AG04450 (cell line): ENCODE measurements around the gene TMEM8B. TPM values are rescaled to one million over a fixed set of nuclear protein-coding genes. Genes with fewer than 3 reads are reported as not detected.

ENCODE experiments used
- CTCF ChIA-PET: fragments of 300-600, 350-600 bp; formaldehyde crosslinking; extraction: SDS; loops from one replicate; lab custom pipeline; 2022; ENCODE audit warnings: antibody characterized with exemption, inconsistent platforms; lab: Charles Lee
- POLR2A ChIA-PET: fragments of 350-600 bp; formaldehyde crosslinking; extraction: SDS; loops from one replicate; lab custom pipeline; 2021; ENCODE audit warnings: antibody characterized with exemption, inconsistent platforms; lab: Yijun Ruan, JAX
- DNase-seq: peaks from one replicate; pipeline ENCODE4 v3.0.0-alpha.2; 2011; ENCODE audit warnings: low read depth, low spot score
- H3K27ac ChIP-seq: one replicate; pipeline ENCODE4 v1.5.1; 2012; ENCODE audit warnings: low read depth, low read length, control low read depth
- H3K27me3 ChIP-seq: one replicate; pipeline ENCODE4 v1.6.0; 2012; ENCODE audit warnings: low read length; ENCODE audit not compliant: control insufficient read depth, insufficient read depth
- H3K4me3 ChIP-seq: 2 replicates; pipeline ENCODE4 v1.5.1; 2011; ENCODE audit warnings: mild to moderate bottlenecking, low read depth, low read length, control low read depth
- H3K9me3 ChIP-seq: 2 replicates; pipeline ENCODE4 v1.5.1; 2012; ENCODE audit warnings: low read length; ENCODE audit not compliant: control insufficient read depth, insufficient read depth
- polyA plus RNA-seq: library from polyadenylated mRNA; depleted of rRNA; stranded (reverse); fragments of >200 nt; gene quantifications from 2 replicates; pipeline ENCODE4 v1.2.3, GENCODE V29; 2011
- TF ChIP-seq, protein P1 (sequence below): IDR thresholded peaks from 2 replicates; pipeline ENCODE4 v1.5.1; 2011; ENCODE audit warnings: low read depth, low read length, control low read depth, inconsistent platforms

TMEM8B gene
- polyA plus RNA-seq, 1 experiment: 3.3 TPM

DNA sequence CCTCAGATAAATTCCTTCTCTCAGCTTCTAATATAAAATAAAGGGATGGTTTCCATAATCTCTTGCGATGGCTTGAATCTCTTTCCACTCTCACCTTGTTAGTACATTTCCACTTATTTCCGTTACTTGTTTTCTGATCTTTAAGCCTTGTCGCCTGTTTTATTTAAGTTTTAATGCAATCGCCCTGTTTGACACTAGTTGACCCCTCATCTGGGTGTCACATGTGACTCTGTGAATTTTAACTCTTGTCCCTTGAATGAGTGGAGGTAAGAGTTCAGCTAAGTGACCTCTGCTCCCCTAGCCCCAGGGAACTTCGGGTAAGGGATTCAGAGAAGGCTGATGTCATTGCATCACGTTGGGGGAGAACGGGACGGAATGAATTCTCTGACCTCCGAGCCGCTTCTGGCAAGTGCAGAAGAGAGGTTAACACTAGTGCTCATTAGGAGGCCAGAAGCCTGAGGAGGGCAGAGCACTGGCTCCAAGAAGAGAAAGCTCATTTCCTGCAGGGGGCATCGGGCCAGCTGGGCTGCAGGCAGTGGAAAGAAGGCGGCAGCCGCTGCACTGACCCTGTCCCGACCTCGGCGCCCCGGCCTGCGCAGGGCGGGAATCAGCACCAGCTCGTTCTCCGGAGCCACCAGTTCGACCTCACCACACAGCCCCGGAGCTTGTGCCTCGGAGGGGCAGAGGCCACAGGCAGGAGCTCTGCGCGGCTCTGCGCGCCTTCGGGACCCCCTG lies 14.8 kb upstream of the TMEM8B start:
- peak overlapping the region; percentile 87 for H3K4me3 ChIP-seq
- no peak for DNase-seq
- ChIA-PET CTCF (interaction anchor here (0.5 to 5.6 kb wide), 12 partner anchors 11 to 918 kb away, joined by 3 to 48 read pairs (median 4); no protein-coding TSS in a partner anchor), POLR2A (interaction anchor here (0.5 to 1.3 kb wide), 7 partner anchors 14 to 502 kb away, joined by 3 to 4 read pairs (median 3); partner anchors contain the start of genes FAM221B, HRCT1 and TMEM8B)
- peak overlapping the region; percentile 70 for H3K27ac ChIP-seq
- peaks cover 6% of the 10 kb centered on the region for H3K27me3 ChIP-seq
- TF ChIP-seq, protein P1, sequence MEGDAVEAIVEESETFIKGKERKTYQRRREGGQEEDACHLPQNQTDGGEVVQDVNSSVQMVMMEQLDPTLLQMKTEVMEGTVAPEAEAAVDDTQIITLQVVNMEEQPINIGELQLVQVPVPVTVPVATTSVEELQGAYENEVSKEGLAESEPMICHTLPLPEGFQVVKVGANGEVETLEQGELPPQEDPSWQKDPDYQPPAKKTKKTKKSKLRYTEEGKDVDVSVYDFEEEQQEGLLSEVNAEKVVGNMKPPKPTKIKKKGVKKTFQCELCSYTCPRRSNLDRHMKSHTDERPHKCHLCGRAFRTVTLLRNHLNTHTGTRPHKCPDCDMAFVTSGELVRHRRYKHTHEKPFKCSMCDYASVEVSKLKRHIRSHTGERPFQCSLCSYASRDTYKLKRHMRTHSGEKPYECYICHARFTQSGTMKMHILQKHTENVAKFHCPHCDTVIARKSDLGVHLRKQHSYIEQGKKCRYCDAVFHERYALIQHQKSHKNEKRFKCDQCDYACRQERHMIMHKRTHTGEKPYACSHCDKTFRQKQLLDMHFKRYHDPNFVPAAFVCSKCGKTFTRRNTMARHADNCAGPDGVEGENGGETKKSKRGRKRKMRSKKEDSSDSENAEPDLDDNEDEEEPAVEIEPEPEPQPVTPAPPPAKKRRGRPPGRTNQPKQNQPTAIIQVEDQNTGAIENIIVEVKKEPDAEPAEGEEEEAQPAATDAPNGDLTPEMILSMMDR: peak; percentile 48
- no peaks in the 10 kb centered on the region for H3K9me3 ChIP-seq

DNA sequence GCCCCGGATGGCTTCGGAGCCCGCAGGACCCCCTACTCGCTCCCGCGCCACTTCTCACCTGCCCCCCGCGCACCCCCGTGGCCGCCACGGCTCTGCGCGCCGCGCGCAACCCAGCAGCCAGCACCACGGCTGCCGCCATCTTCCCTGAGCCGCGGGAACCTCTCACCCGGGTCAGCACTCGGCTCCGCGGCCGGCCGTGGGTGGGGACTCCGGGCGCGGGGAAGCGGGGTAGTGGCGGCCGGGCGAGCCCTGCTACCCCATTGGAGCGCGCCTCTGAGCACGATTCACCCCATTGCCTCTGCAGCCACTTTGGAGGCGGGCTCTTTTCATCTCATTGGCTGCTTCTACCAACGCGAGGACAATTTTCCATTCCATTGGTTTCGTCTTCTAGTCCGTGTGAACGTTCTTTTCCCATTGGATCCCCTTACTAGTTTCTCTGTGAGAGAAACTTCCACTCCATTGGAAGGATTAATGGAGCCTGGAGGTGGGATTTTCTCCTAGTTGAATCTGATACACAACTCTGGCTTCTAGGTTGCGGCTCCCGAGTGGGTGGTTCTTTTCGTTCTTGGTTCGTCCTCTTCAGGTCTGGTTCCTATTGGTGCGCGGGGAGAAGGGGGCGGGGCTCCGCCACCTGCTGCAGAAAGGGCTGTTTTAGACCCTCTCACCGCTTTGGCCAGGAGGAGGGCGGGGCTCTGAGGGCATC lies 14.0 kb upstream of the TMEM8B start, which contains the start of gene HINT2:
Gene HINT2, minus strand, starts transcription at position 202 of the 703 bp plus-strand sequence. Its CDS starts 63 bp downstream, at position 139.
- ChIA-PET CTCF (interaction anchor here (1.0 to 5.6 kb wide), 9 partner anchors 11 to 84 kb away, joined by 3 to 48 read pairs (median 5); no protein-coding TSS in a partner anchor), POLR2A (interaction anchor here (0.5 to 1.3 kb wide), 6 partner anchors 14 to 248 kb away, joined by 3 to 4 read pairs (median 4); partner anchors contain the start of genes FAM221B, HRCT1 and TMEM8B)
- Histone ChIP-seq H3K27me3 (peaks cover 6% of the 10 kb centered on the region), H3K9me3 (no peaks in the 10 kb centered on the region), H3K27ac (peak within 1 kb of the TSS; percentile 70), H3K4me3 (peak within 1 kb of the TSS; percentile 87)
- DNase-seq: peak; percentile 97
- TF ChIP-seq, protein P1: no peak

DNA sequence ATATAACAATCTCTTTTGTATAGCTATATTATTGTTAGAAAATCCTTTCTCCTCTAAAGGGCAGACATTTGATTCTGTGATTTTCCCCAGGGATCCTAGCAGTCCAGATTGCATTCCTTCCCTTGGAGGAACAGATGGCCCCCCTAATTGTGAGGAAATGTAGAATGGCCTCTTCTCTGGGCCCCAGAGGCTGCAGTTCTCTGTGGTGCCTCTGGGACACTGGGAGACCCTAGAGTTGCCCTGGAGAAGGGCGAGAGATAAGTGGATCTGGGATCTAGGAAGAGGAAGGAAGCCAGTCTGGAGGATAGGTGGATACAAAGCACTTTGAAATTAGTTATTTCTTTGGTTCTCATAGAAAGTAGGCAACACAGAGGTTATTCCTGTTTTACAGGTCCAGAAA lies 12.3 kb upstream of the TMEM8B start:
- no peaks in the 10 kb centered on the region for H3K9me3 ChIP-seq
- H3K27ac ChIP-seq: no peak overlapping the region
- TF ChIP-seq, protein P1: peak; percentile 25
- no peak for DNase-seq
- POLR2A ChIA-PET: no interaction called here
- H3K4me3 ChIP-seq: no peak overlapping the region
- H3K27me3 ChIP-seq: peaks cover 6% of the 10 kb centered on the region
- CTCF ChIA-PET: interaction anchor here (1.4 kb wide), 1 partner anchor 26 kb away, joined by 3 read pairs; no protein-coding TSS in a partner anchor

DNA sequence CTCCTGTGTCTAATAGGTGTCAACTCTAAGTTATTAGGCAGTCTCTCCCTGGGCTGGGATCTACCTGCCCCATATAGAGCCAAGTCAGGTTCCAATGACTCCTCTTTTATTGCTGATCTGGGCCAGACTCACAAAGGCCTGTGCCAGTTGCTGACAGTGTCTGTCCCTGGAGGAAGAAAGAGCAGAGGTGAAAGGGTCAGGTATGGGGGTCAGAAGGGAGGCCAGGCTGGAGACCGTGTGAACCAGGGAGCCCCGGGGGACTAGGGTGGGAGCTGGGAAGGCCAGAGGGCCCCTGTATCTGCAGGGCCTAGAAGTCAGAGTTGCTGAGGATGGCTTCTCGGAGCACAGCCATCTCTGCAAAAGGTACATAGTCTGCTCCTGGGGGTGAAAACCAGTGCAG lies 10.7 kb upstream of the TMEM8B start:
- ChIA-PET POLR2A (no interaction called here), CTCF (no interaction called here)
- H3K27ac ChIP-seq: no peak overlapping the region
- no peak for DNase-seq
- H3K27me3 ChIP-seq: peaks cover 6% of the 10 kb centered on the region
- H3K9me3 ChIP-seq: no peaks in the 10 kb centered on the region
- TF ChIP-seq, protein P1: no peak
- H3K4me3 ChIP-seq: no peak overlapping the region
